Stimulated activated CD8-positive, alpha-beta memory T cell treated with anti-CD3 and anti-CD28 coated beads, Interleukin-2, amount 100 ng/mL, for 48 hours (primary cell): ENCODE data around the gene RALGPS1.

Source experiments
- DNase-seq, 2 donors: peaks; one replicate each; pipeline ENCODE4 v3.0.0-alpha.2; 2020; ENCODE audit warnings: low read depth in 2 of 2

The RALGPS1 gene

GRCh38 chr9:126914458-126915280 is at the start of gene RALGPS1:
TSS of gene RALGPS1 (plus strand) at chr9:126914782. CDS start at chr9:126962290, 47,508 bp downstream.
- DNase-seq, result peak; percentile 86 to 87

GRCh38 chr9:126869368-126869767 is 45.2 kb upstream of the RALGPS1 start:
- no peak for DNase-seq

GRCh38 chr9:126872516-126872915 is 42.1 kb upstream of the RALGPS1 start:
- no peak for DNase-seq

- DNase-seq, result no peak
Measured at GRCh38 chr9:126874546-126875314, 39.9 kb upstream of the RALGPS1 start.

- DNase-seq, result no peak
Measured at GRCh38 chr9:126875756-126876510, 38.6 kb upstream of the RALGPS1 start.

GRCh38 chr9:126876531-126876930 is 38.1 kb upstream of the RALGPS1 start:
- no peak for DNase-seq

GRCh38 chr9:126877418-126877817 is 37.2 kb upstream of the RALGPS1 start:
- DNase-seq, result no peak

- no peak for DNase-seq
Measured at GRCh38 chr9:126879288-126879687, 35.3 kb upstream of the RALGPS1 start.

- DNase-seq, result no peak
Measured at GRCh38 chr9:126880226-126880946, 34.2 kb upstream of the RALGPS1 start.

- no peak for DNase-seq
Measured at GRCh38 chr9:126880947-126881332, 33.6 kb upstream of the RALGPS1 start.

GRCh38 chr9:126882746-126883145 is 31.8 kb upstream of the RALGPS1 start:
- DNase-seq, result no peak

- no peak for DNase-seq
Measured at GRCh38 chr9:126883636-126884035, 30.9 kb upstream of the RALGPS1 start.

- DNase-seq, result no peak
Measured at GRCh38 chr9:126885131-126885641, 29.4 kb upstream of the RALGPS1 start.

GRCh38 chr9:126886034-126886822 is 28.4 kb upstream of the RALGPS1 start:
- DNase-seq, result no peak

GRCh38 chr9:126886897-126887296 is 27.7 kb upstream of the RALGPS1 start:
- DNase-seq, result no peak

- no peak for DNase-seq
Measured at GRCh38 chr9:126891676-126892075, 22.9 kb upstream of the RALGPS1 start.

- no peak for DNase-seq
Measured at GRCh38 chr9:126893079-126893478, 21.5 kb upstream of the RALGPS1 start.

- no peak for DNase-seq
Measured at GRCh38 chr9:126894052-126894603, 20.5 kb upstream of the RALGPS1 start.

GRCh38 chr9:126902210-126902609 is 12.4 kb upstream of the RALGPS1 start:
- DNase-seq, result no peak

GRCh38 chr9:126904586-126904985 is 10.0 kb upstream of the RALGPS1 start:
- DNase-seq, result no peak
